ENCODE measurements around the gene NRXN3.

Gene NRXN3

GRCh38 chr14:78873581-78873980, 703.4 kb downstream of the NRXN3 start:
- H3K36me3 ChIP-seq (ENCODE audit: control insufficient read depth in 2 of 2, insufficient read depth in 1 of 2, low read length in 2 of 2): no peaks in the 10 kb centered on the region
- no peaks in the 10 kb centered on the region for H3K9me3 ChIP-seq (ENCODE audit: control insufficient read depth, insufficient read depth, low read depth, low read length)
- TF ChIP-seq ZNF311 (tag by site-specific recombination; IDR thresholded peaks at IDR 0.05; ENCODE audit: borderline replicate concordance): no peak
- TF ChIP-seq SP2 (tag by site-specific recombination; IDR thresholded peaks at IDR 0.05): no peak
- no peak for TF ChIP-seq KLF17 (tag by site-specific recombination; IDR thresholded peaks at IDR 0.05)
- TF ChIP-seq SETDB1 (IDR thresholded peaks at IDR 0.05; ENCODE audit: insufficient read length, low read length): no peak
- no peak for TF ChIP-seq ZNF670 (tag by site-specific recombination; IDR thresholded peaks at IDR 0.05; ENCODE audit: low read depth)
- no peak for TF ChIP-seq ZNF16 (tag by site-specific recombination; IDR thresholded peaks at IDR 0.05; ENCODE audit: low read depth)
- TF ChIP-seq SCRT1 (tag by site-specific recombination; IDR thresholded peaks at IDR 0.05; ENCODE audit: borderline replicate concordance): no peak
- TF ChIP-seq ZNF76 (tag by site-specific recombination; IDR thresholded peaks at IDR 0.05; ENCODE audit: borderline replicate concordance, low read depth): no peak
- no peak for TF ChIP-seq ZNF785 (tag by site-specific recombination; IDR thresholded peaks at IDR 0.05)
- TF ChIP-seq KLF10 (tag by site-specific recombination; IDR thresholded peaks at IDR 0.05): no peak
- no peak for TF ChIP-seq AEBP2 (tag by site-specific recombination; IDR thresholded peaks at IDR 0.05; ENCODE audit: borderline replicate concordance)
- no peak for TF ChIP-seq ZNF114 (tag by site-specific recombination; IDR thresholded peaks at IDR 0.05)
- no peak for TF ChIP-seq ZFP37 (tag by site-specific recombination; IDR thresholded peaks at IDR 0.05)
- no peak for TF ChIP-seq GLI2 (tag by site-specific recombination; IDR thresholded peaks at IDR 0.05; ENCODE audit: borderline replicate concordance, low read depth)
- no peak for TF ChIP-seq ZNF645 (tag by site-specific recombination; IDR thresholded peaks at IDR 0.05)
- no peak for TF ChIP-seq SP3 (tag by site-specific recombination; IDR thresholded peaks at IDR 0.05)
- no peak for TF ChIP-seq ZNF202 (tag by site-specific recombination; IDR thresholded peaks at IDR 0.05; ENCODE audit: borderline replicate concordance)
- TF ChIP-seq ZNF626 (tag by site-specific recombination; IDR thresholded peaks at IDR 0.05): no peak
- no peak for TF ChIP-seq ZBTB1 (tag by site-specific recombination; IDR thresholded peaks at IDR 0.05)
- POLR2A ChIA-PET: no interaction called here
- CTCF ChIA-PET: no interaction called here
- no peak overlapping the region for H3K4me3 ChIP-seq (ENCODE audit: low read depth, low read length)
- H3K4me1 ChIP-seq (ENCODE audit: control insufficient read depth, insufficient read depth, low read length): no peaks in the 10 kb centered on the region
- no peak overlapping the region for H3K27ac ChIP-seq (ENCODE audit: extremely low read depth, low read depth, low read length)

- CTCF ChIA-PET: no interaction called here
- POLR2A ChIA-PET: no interaction called here
- TF ChIP-seq KLF17 (tag by site-specific recombination; IDR thresholded peaks at IDR 0.05): no peak
- no peak for TF ChIP-seq ZNF214 (tag by site-specific recombination; IDR thresholded peaks at IDR 0.05; ENCODE audit: borderline replicate concordance)
- TF ChIP-seq ZNF623 (tag by site-specific recombination; IDR thresholded peaks at IDR 0.05): no peak
- no peak for TF ChIP-seq ZNF626 (tag by site-specific recombination; IDR thresholded peaks at IDR 0.05)
- TF ChIP-seq ZNF837 (tag by site-specific recombination; IDR thresholded peaks at IDR 0.05): no peak
- TF ChIP-seq ZNF580 (tag by site-specific recombination; IDR thresholded peaks at IDR 0.05): no peak
- no peak for TF ChIP-seq PBX3 (CRISPR knock-in tag; IDR thresholded peaks at IDR 0.05)
- no peak for TF ChIP-seq ZBTB20 (tag by site-specific recombination; IDR thresholded peaks at IDR 0.05)
- no peak for TF ChIP-seq ZNF48 (tag by site-specific recombination; IDR thresholded peaks at IDR 0.05)
- no peak for TF ChIP-seq ZNF560 (tag by site-specific recombination; IDR thresholded peaks at IDR 0.05; ENCODE audit: borderline replicate concordance)
- no peak for TF ChIP-seq ZNF354C (tag by site-specific recombination; IDR thresholded peaks at IDR 0.05; ENCODE audit: borderline replicate concordance, low read depth)
- no peak for TF ChIP-seq ZNF548 (tag by site-specific recombination; IDR thresholded peaks at IDR 0.05)
- no peak for TF ChIP-seq ZNF23 (tag by site-specific recombination; IDR thresholded peaks at IDR 0.05; ENCODE audit: borderline replicate concordance)
Observed at GRCh38 chr14:78875049-78875448, 704.9 kb downstream of the NRXN3 start.

More at GRCh38 chr14:78875049-78875448, 704.9 kb downstream of the NRXN3 start:
- Histone ChIP-seq H3K4me3 (ENCODE audit: low read depth, low read length) (no peak overlapping the region), H3K4me1 (ENCODE audit: control insufficient read depth, insufficient read depth, low read length) (no peaks in the 10 kb centered on the region), H3K36me3 (ENCODE audit: control insufficient read depth in 2 of 2, insufficient read depth in 1 of 2, low read length in 2 of 2) (no peaks in the 10 kb centered on the region), H3K9me3 (ENCODE audit: control insufficient read depth, insufficient read depth, low read depth, low read length) (no peaks in the 10 kb centered on the region), H3K27ac (ENCODE audit: extremely low read depth, low read depth, low read length) (no peak overlapping the region)
